OCI-LY3 (cell line): Measurements from ENCODE around the gene TRANK1.

Experiments used
- EZH2phosphoT487 ChIP-seq: fragments of 200-600 bp; shearing (Covaris generic); IDR thresholded peaks from 2 replicates; pipeline ENCODE4 v1.6.1; 2018; ENCODE audit warnings: antibody characterized with exemption, mixed run types, low read depth
- TF ChIP-seq, protein P1 (sequence below): fragments of 200-600, 300-600 bp; sonication (generic); IDR thresholded peaks from 2 replicates; pipeline ENCODE4 v1.5.1; 2014; ENCODE audit warnings: antibody characterized with exemption, low read length, low read depth

DNA sequence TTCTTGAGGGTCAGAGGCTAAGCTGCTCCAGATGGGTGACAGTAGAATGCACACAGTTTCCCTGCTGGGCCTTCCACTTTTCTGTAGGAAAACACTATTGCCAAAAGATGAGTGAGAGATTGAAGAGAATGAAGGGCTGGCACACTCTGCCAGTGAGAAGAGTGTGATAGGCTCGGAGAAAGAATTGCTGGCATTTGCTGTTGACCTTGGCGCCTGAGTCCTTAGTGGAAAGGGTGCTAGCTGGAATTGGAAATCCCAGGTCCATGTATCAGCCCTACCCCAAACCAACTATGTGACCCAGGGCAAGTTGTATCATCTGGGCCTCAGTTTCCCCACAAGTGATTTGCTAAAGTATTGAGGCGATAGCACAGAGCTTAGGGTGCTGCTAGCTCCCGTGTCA is 120.4 kb downstream of the TRANK1 start:
- no peak for TF ChIP-seq EZH2phosphoT487
- TF ChIP-seq, protein P1, sequence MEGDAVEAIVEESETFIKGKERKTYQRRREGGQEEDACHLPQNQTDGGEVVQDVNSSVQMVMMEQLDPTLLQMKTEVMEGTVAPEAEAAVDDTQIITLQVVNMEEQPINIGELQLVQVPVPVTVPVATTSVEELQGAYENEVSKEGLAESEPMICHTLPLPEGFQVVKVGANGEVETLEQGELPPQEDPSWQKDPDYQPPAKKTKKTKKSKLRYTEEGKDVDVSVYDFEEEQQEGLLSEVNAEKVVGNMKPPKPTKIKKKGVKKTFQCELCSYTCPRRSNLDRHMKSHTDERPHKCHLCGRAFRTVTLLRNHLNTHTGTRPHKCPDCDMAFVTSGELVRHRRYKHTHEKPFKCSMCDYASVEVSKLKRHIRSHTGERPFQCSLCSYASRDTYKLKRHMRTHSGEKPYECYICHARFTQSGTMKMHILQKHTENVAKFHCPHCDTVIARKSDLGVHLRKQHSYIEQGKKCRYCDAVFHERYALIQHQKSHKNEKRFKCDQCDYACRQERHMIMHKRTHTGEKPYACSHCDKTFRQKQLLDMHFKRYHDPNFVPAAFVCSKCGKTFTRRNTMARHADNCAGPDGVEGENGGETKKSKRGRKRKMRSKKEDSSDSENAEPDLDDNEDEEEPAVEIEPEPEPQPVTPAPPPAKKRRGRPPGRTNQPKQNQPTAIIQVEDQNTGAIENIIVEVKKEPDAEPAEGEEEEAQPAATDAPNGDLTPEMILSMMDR: no peak
